T-helper 9 cell (primary cell): ENCODE measurements around the gene CYP26A1.
A peak's percentile ranks its signal among the peaks of the same experiment; 100 is the strongest.

Experiments used
- DNase-seq: peaks from one replicate; pipeline ENCODE4 v3.0.0-alpha.2; 2020

Gene CYP26A1

GRCh38 chr10:93065675-93066543, 7.8 kb upstream of the CYP26A1 start:
- DNase-seq: no peak

- no peak for DNase-seq
These were observed 7.2 kb upstream of the CYP26A1 start for GRCh38 chr10:93066544-93066913.

- DNase-seq: no peak
These were observed 6.0 kb upstream of the CYP26A1 start for GRCh38 chr10:93067443-93068365.

- DNase-seq: no peak
These were observed 5.1 kb upstream of the CYP26A1 start for GRCh38 chr10:93068411-93069244.

- DNase-seq: no peak
These were observed 4.5 kb upstream of the CYP26A1 start for GRCh38 chr10:93069245-93069561.

- no peak for DNase-seq
These were observed 3.1 kb upstream of the CYP26A1 start for GRCh38 chr10:93070378-93071176.

- no peak for DNase-seq
These were observed 2.6 kb upstream of the CYP26A1 start for GRCh38 chr10:93071177-93071472.

GRCh38 chr10:93071674-93072224, 1.9 kb upstream of the CYP26A1 start:
- no peak for DNase-seq

GRCh38 chr10:93072225-93072712, 1.4 kb upstream of the CYP26A1 start:
- DNase-seq: no peak

GRCh38 chr10:93072713-93073538, 767 bp upstream of the CYP26A1 start:
- no peak for DNase-seq

GRCh38 chr10:93074147-93074596, 479 bp downstream of the CYP26A1 start:
- no peak for DNase-seq

GRCh38 chr10:93074597-93075368, 1.1 kb downstream of the CYP26A1 start:
- no peak for DNase-seq

GRCh38 chr10:93075369-93076221, 1.9 kb downstream of the CYP26A1 start:
- no peak for DNase-seq

GRCh38 chr10:93076871-93077270, 3.2 kb downstream of the CYP26A1 start:
- DNase-seq: no peak

- no peak for DNase-seq
These were observed 4.2 kb downstream of the CYP26A1 start for GRCh38 chr10:93077860-93078337.

- no peak for DNase-seq
These were observed 6.1 kb downstream of the CYP26A1 start for GRCh38 chr10:93079663-93080349.

GRCh38 chr10:93080350-93081046, 6.8 kb downstream of the CYP26A1 start:
- DNase-seq: peak; percentile 46

GRCh38 chr10:93081318-93081717, 7.6 kb downstream of the CYP26A1 start:
- DNase-seq: no peak
